ENCODE measurements around the gene INPP5K. TPM values are rescaled to one million over a fixed set of nuclear protein-coding genes. Genes with fewer than 3 reads are reported as not detected.
"Not testable (repeated sequence)": the region's sequence is repeated elsewhere in the genome, so short reads cannot be mapped to it uniquely, and the experiment has no call there.

The INPP5K gene
- total RNA-seq, 1 donor from 2014 or later: 42.4 TPM

DNA sequence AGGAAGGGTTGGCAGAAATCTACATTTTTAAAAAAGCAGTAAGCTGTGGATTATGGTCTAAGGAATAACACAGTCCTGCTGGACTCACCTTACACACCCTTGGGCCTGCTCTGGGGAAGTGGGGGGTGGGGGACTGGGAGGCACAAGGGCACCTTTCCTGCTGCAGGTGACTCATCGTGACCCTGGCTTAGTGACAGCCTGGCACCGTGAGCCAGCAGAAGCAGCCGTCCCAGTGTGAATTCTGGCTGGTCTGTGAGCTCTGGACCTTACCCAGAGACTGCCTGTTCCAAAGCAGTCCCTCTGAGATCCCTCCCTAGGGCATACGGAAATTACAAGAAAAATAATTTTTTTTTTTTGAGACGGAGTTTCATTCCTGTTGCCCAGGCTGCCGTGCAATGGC, 56.2 kb downstream of the INPP5K start:
- TF ChIP-seq, protein P1, sequence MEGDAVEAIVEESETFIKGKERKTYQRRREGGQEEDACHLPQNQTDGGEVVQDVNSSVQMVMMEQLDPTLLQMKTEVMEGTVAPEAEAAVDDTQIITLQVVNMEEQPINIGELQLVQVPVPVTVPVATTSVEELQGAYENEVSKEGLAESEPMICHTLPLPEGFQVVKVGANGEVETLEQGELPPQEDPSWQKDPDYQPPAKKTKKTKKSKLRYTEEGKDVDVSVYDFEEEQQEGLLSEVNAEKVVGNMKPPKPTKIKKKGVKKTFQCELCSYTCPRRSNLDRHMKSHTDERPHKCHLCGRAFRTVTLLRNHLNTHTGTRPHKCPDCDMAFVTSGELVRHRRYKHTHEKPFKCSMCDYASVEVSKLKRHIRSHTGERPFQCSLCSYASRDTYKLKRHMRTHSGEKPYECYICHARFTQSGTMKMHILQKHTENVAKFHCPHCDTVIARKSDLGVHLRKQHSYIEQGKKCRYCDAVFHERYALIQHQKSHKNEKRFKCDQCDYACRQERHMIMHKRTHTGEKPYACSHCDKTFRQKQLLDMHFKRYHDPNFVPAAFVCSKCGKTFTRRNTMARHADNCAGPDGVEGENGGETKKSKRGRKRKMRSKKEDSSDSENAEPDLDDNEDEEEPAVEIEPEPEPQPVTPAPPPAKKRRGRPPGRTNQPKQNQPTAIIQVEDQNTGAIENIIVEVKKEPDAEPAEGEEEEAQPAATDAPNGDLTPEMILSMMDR (IDR thresholded peaks at IDR 0.05; ENCODE audit: partially characterized antibody, unreplicated experiment): no peak
- no peak for DNase-seq
- H3K27me3 Mint-ChIP-seq (ENCODE audit: unreplicated experiment): peaks cover 13% of the 10 kb centered on the region
- H3K27ac Mint-ChIP-seq (ENCODE audit: unreplicated experiment): no peak overlapping the region
- no peaks in the 10 kb centered on the region for H3K4me1 Mint-ChIP-seq (ENCODE audit: low read depth, unreplicated experiment)
- H3K4me3 Mint-ChIP-seq (ENCODE audit: unreplicated experiment): no peak overlapping the region
- H3K9me3 Mint-ChIP-seq (ENCODE audit: unreplicated experiment): peaks cover 6% of the 10 kb centered on the region
- no peaks in the 10 kb centered on the region for H3K36me3 Mint-ChIP-seq (ENCODE audit: unreplicated experiment)

DNA sequence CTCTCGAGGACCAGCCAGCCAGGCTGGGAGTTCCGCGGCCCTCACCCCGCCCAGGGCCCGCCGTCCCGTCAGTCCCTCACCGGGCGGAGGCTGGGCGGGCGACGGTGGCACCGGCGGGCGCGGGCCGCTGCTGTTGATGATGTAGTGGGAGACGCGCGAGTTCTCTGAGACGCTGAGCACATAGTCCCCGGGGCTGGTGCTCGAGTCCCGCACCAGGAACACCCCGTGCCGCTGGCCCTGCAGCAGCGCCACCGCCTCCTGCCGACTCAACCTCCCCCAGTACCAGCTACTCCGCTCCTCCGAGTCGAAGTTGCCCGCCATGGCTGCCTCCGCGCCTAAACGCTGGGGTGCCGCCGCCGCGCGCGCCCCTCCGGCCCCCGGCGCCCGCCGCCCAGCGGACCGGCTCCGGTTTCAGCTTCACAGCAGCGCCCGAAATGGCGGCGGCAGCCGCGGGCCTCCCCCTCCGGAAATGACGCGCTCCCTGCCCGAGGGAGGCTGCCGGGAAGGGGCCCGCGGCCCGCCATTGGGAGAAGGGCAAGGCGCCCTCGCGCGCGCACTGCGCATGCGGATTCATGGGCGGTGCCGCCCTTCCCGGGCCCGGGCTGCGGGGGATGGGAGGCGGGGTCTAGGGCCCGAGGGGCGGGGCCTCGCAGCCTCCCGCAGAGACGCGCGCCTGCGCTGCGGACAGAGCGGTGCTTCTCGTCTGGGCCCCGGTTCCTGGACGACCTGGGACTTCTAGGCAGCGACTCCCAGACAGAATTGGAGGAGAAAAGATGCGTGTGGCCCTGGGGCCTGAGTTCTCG, 60.4 kb downstream of the INPP5K start, which contains the start of gene CRK:
CRK (minus strand) TSS at position 436 of the 803 bp plus-strand sequence; CDS start at position 321, 115 bp downstream.
- Mint-ChIP-seq H3K4me3 (ENCODE audit: unreplicated experiment) (peak within 1 kb of the TSS; percentile 98), H3K27ac (ENCODE audit: unreplicated experiment) (peak within 1 kb of the TSS; percentile 86), H3K36me3 (ENCODE audit: unreplicated experiment) (no peaks in the 10 kb centered on the region), H3K4me1 (ENCODE audit: low read depth, unreplicated experiment) (peaks cover 10% of the 10 kb centered on the region), H3K27me3 (ENCODE audit: unreplicated experiment) (peaks cover 2% of the 10 kb centered on the region), H3K9me3 (ENCODE audit: unreplicated experiment) (peaks cover 7% of the 10 kb centered on the region)
- TF ChIP-seq, protein P1 (IDR thresholded peaks at IDR 0.05; ENCODE audit: partially characterized antibody, unreplicated experiment): no peak
- DNase-seq: peak; percentile 99

DNA sequence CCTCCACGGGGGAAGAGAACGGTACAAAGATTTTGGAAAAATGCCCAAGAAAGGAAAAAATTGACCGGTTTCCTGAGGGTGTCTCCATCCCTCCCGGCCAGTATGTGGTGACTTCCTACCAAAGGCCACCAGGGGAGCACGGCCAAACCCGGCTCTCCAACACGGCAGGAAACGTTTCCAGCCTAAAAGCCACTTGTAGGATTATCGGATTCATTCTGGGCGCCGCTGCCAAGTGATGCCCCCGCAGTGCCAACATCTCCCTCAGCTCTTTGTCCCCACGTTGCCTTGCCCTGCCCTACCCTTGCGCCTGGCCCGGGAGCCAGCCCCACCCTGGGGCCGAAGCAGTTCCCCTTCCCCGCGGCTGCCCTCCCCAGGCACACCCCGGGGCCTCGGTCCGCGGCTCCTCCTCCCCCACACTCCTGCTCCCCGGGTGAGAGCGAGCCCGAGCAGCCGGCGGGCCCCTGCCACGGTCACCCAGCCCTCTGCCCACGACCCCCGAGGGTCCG, 61.1 kb downstream of the INPP5K start:
- H3K27ac Mint-ChIP-seq (ENCODE audit: unreplicated experiment): peak overlapping the region; percentile 86
- no peaks in the 10 kb centered on the region for H3K36me3 Mint-ChIP-seq (ENCODE audit: unreplicated experiment)
- TF ChIP-seq, protein P1 (IDR thresholded peaks at IDR 0.05; ENCODE audit: partially characterized antibody, unreplicated experiment): peak; percentile 77
- H3K4me1 Mint-ChIP-seq (ENCODE audit: low read depth, unreplicated experiment): peaks cover 10% of the 10 kb centered on the region
- peaks cover 8% of the 10 kb centered on the region for H3K9me3 Mint-ChIP-seq (ENCODE audit: unreplicated experiment)
- peak overlapping the region; percentile 98 for H3K4me3 Mint-ChIP-seq (ENCODE audit: unreplicated experiment)
- DNase-seq: peak; percentile 75
- peaks cover 2% of the 10 kb centered on the region for H3K27me3 Mint-ChIP-seq (ENCODE audit: unreplicated experiment)

DNA sequence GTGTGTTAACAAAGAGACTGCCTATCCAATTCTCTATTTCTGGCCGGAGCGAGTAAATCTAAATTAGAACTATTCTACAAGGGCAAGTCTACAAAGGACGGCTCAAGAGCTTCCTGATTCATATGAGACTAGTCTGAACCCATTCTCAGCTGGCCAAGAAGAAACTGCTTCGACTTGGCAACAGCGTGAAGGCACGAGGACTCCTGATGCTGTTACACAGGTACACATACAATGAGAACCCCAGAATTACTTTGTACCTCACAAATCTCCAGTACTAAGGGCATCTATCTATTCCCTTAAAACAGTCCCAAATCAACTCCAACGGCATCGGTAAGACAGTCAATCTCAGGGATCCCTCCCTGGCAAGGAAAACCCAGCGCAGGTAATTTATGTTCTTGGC, 61.9 kb downstream of the INPP5K start:
- H3K4me3 Mint-ChIP-seq (ENCODE audit: unreplicated experiment): peak overlapping the region; percentile 98
- no peaks in the 10 kb centered on the region for H3K36me3 Mint-ChIP-seq (ENCODE audit: unreplicated experiment)
- TF ChIP-seq, protein P1 (IDR thresholded peaks at IDR 0.05; ENCODE audit: partially characterized antibody, unreplicated experiment): no peak
- DNase-seq: no peak
- peak overlapping the region; percentile 14 for H3K27ac Mint-ChIP-seq (ENCODE audit: unreplicated experiment)
- peaks cover 10% of the 10 kb centered on the region for H3K4me1 Mint-ChIP-seq (ENCODE audit: low read depth, unreplicated experiment)
- peaks cover 8% of the 10 kb centered on the region for H3K9me3 Mint-ChIP-seq (ENCODE audit: unreplicated experiment)
- peaks cover 2% of the 10 kb centered on the region for H3K27me3 Mint-ChIP-seq (ENCODE audit: unreplicated experiment)

DNA sequence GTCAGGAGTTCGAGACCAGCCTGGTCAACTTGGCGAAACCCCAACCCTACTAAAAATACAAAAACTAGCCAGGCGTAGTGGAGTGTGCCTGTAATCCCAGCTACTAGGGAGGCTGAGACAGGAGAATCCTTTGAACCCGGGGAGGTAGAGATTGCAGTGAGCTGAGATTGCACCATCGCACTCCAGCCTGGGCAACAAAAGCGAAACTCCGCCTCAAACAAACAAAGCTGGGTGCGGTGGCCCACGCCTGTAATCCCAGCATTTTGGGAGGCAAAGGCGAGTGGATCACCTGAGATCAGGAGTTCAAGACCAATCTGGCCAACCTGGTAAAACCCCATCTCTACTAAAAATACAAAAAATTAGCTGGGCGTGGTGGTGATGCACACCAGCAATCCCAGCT, 62.7 kb downstream of the INPP5K start:
- DNase-seq; H3K27ac Mint-ChIP-seq (ENCODE audit: unreplicated experiment); H3K4me1 Mint-ChIP-seq (ENCODE audit: low read depth, unreplicated experiment); H3K36me3 Mint-ChIP-seq (ENCODE audit: unreplicated experiment); H3K9me3 Mint-ChIP-seq (ENCODE audit: unreplicated experiment); H3K27me3 Mint-ChIP-seq (ENCODE audit: unreplicated experiment): not testable (repeated sequence)
- peak overlapping the region; percentile 54 for H3K4me3 Mint-ChIP-seq (ENCODE audit: unreplicated experiment)

Measured in glutamatergic neuron (in vitro differentiated cells).